ENCODE data around the gene JHY. TPM values are rescaled to one million over a fixed set of nuclear protein-coding genes. Genes with fewer than 3 reads are reported as not detected.
A peak's percentile ranks its signal among the peaks of the same experiment; 100 is the strongest.

JHY gene
- polyA plus RNA-seq, 6 donors from 2014 or later = 1.4 to 2.7 (median 2.6) TPM; not detected in 1

DNA sequence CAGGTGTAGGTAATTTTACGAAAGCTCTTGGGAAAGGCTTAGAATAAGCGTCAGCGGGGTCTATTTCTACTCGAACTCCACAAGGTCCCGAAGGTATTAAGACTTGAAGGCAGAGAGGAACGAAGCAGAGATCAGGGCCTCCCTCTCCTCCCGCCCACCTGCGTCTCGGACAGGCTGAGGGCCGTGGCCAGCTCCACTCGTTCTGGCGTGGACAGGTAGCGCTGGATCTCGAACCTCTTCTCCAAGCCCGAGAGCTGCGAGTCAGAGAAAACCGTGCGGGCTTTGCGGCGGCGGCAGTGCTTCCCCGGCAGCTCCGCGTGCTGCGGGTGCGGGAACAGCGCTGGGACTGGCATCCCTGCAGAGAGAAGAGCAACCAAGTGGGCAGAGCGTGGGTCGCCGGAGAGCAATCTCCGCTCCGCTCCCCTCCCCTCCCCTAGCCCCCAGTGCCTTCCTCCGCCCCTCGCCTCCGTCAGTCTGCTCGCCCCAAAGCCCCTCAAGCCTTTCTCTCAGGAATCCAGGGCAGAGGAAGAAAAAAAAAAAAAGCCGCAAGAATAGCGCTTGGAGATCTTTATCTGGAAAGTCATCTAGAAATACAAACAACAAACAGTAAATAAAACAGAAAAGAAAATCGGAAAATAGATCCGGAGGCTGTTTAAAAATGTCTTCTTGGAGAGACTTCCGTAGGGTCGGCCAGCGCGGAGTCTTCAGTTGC lies 96.7 kb downstream of the JHY start:
- Mint-ChIP-seq H3K9me3 (peaks cover 5 to 21% (median 5%) of the 10 kb centered on the region in 7 donors), H3K27ac (peak overlapping the region in 3 of 6 donors; percentile 20 to 41 (median 40)), H3K4me3 (peak overlapping the region in 5 of 8 donors; percentile 13 to 69 (median 53)), H3K27me3 (peaks cover 77 to 92% (median 91%) of the 10 kb centered on the region in 3 donors), H3K36me3 (peaks cover 4 to 17% of the 10 kb centered on the region in 2 donors), H3K4me1 (peaks cover 13 to 46% (median 37%) of the 10 kb centered on the region in 3 donors)
- DNase-seq (no peak), ATAC-seq (ENCODE audit: low read depth in 2 of 2) (no peak)

DNA sequence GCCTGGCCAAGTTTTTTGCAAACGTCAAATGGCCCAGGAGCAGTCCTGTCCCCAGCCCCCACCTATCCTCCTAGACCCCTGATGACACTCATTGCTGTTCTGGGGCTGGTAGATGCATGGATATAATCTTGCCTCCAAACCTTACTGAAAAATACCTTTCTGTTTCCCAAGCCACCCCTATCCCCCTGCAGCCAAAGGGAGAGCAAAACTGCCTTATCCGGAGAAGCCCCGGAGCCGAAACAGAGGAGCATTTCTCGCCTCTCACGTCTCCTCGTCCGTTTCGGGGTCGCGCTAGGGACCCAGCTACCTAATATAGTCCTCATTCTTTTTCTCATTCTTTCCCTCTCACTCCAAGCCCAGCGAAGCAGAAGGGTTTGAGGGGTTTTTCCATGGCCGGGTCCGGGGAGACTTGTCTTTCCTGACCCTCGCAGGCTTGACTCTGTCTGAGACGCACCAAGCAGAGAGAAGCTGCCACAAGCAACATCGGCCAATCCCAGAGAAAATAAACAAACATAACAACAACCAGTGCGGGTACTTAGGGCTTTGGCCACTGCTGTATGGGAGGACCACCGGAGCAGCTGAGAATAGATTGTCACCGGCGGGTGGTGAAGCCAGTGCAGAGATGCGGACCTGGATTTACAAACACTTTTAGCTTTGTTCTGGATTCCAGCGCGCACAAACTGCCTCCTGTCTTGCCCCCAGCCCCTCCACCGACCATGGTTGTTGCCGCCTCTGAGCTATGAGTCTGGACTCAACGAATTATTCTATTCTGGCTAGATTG lies 97.4 kb downstream of the JHY start:
- H3K4me1 Mint-ChIP-seq = peaks cover 13 to 49% (median 37%) of the 10 kb centered on the region in 3 donors
- ATAC-seq (ENCODE audit: low read depth in 2 of 2) (no peak), DNase-seq (no peak)
- peak overlapping the region in 4 of 6 donors; percentile 20 to 81 (median 74) for H3K27ac Mint-ChIP-seq
- peaks cover 5 to 21% (median 5%) of the 10 kb centered on the region in 7 donors for H3K9me3 Mint-ChIP-seq
- H3K27me3 Mint-ChIP-seq = peaks cover 72 to 93% (median 85%) of the 10 kb centered on the region in 3 donors
- peaks cover 4 to 17% of the 10 kb centered on the region in 2 donors for H3K36me3 Mint-ChIP-seq
- peak overlapping the region in 6 of 8 donors; percentile 13 to 69 (median 31) for H3K4me3 Mint-ChIP-seq

DNA sequence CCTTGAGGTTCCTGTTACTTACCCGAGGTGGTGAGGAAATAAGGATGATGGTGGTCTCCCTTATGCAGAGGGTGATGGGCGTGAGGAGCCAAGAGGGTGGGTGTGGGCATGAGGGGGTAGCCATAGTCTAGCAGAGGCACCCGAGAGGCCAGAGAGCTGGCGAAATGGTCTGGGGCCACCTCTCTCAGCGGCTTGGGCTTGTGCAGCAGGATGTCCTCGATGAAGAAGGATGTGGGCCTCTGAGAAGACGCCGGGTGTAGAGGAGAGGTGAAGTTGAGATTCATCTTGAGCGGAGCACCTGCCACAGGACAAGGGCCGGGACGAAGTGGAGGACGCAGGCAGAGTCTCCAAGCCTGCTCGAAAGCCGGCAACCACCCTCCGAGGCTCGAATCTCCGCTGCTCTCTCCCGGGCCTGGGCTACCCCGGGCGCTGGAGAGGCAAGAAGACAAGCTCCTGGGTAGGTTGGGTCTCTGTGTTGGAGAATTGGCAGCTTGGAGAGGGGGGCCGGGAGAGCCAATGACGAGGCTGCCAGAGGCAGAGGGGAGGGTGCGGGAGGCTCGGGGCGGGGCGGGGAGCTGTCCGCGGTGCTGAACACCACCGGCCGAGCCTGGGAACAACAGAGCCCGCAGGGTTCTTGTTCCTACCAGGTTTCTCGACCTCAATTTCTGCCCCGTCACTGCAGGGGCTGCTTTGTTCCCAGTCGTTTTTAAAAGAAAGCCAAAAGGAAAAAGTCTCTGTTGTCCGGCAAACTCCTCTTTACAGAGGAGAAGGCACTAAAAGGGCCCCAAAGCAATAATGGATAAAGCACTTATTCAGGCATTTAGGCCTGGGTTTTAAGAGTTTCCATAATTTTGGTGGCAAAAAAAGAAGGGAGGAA lies 99.1 kb downstream of the JHY start, which contains the start of gene BSX:
Gene BSX (minus strand): TSS at position 447 of the 877 bp plus-strand sequence. CDS start 163 bp downstream, at position 284.
- peaks cover 5 to 17% (median 5%) of the 10 kb centered on the region in 7 donors for H3K9me3 Mint-ChIP-seq
- peaks cover 71 to 93% (median 85%) of the 10 kb centered on the region in 3 donors for H3K27me3 Mint-ChIP-seq
- peak within 1 kb of the TSS in 2 of 6 donors; percentile 44 to 83 for H3K27ac Mint-ChIP-seq
- ATAC-seq (ENCODE audit: low read depth in 2 of 2) = peak in 1 of 2 donors; percentile 44
- H3K4me3 Mint-ChIP-seq = peak within 1 kb of the TSS in 1 of 8 donors; percentile 2
- peaks cover 10 to 47% (median 30%) of the 10 kb centered on the region in 3 donors for H3K4me1 Mint-ChIP-seq
- no peak for DNase-seq
- H3K36me3 Mint-ChIP-seq = peaks cover 4 to 17% of the 10 kb centered on the region in 2 donors

DNA sequence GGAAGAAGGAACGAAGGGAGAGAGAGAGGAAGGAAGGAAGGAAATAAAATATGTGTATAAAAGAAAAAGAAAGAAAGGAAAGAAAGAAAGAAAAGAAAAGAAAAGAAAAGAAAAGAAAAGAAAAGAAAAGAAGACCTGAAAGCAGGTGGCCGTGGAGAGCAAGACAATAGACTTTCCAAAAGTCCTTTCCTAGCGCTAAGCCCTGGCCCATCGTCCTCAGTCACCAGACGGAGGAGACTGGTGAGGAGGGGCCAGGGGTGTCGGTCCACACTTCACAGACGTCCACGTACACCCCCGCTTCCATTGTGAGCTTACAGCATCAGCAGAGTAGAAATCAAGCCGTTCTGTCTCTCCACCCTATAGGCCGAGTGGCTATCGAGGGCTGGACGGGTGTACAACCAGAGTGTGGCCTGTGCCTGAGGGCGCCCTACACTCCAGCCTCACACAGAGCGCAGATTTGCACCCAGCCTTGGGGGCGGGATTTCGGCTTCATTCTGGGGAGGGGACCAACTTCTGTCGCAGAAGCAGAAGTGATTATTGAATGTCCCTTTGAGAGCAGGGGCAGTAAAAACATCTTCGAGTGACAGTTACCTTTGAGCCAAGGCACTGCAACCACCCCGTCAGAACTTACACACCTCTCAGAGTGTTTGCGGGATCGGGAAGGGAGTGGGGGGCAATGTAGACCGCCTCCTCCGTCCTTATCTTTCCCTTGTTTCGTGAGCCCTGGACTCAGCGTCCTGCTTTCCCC lies 101.1 kb downstream of the JHY start:
- peaks cover 0 to 32% (median 18%) of the 10 kb centered on the region in 3 donors for H3K4me1 Mint-ChIP-seq
- peaks cover 0 to 11% (median 2%) of the 10 kb centered on the region in 7 donors for H3K9me3 Mint-ChIP-seq
- DNase-seq (no peak), ATAC-seq (ENCODE audit: low read depth in 2 of 2) (peak; percentile 14 to 18)
- peak overlapping the region; percentile 59 to 94 (median 86) for H3K4me3 Mint-ChIP-seq
- H3K27me3 Mint-ChIP-seq = peaks cover 67 to 87% (median 78%) of the 10 kb centered on the region in 3 donors
- peaks cover 4 to 9% of the 10 kb centered on the region in 2 donors for H3K36me3 Mint-ChIP-seq
- peak overlapping the region in 3 of 6 donors; percentile 5 to 39 (median 11) for H3K27ac Mint-ChIP-seq

DNA sequence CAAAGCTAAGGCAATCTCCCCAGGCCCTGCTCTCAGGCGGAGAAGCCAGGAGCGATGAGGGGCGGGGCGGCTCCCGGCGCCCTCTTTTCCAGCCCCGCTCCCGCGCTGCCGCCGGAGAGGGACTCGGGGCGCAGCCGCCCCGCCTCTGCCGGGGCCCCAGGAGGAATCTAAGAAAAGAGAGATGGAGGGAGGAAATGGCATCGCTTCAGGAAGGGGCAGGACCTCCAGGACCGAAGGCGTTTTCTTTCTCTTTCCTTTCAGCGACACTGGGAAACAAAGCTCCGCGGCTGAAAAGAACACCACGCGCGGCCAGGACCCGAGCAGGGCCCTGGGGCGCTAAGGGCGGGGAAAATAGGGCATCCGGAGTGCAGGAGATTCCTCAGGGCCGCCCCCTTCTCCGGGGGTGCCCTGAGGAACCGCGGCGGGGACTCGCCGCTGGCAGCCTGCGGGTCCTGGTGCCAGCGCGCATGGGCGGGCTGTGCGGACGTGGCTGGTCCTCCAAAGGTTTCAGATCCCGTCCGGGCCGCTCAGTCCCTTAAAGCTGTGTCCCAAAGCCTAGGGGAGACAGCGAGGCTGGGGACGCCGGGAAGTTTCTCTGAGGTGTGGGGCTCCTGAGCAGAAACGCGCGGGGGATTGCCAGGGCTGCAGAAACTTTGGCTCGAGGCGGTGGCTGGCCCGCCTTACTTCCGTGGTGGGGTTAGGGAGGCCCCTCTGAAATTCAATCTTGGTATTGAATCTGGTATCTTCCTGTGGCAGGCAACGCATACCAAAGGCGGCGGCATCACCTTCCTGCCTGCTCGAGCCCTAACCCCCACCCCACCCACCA lies 101.8 kb downstream of the JHY start:
- peaks cover 2 to 28% (median 17%) of the 10 kb centered on the region in 3 donors for H3K4me1 Mint-ChIP-seq
- peaks cover 4 to 9% of the 10 kb centered on the region in 2 donors for H3K36me3 Mint-ChIP-seq
- peaks cover 2 to 11% (median 4%) of the 10 kb centered on the region in 7 donors for H3K9me3 Mint-ChIP-seq
- H3K4me3 Mint-ChIP-seq = peak overlapping the region; percentile 59 to 94 (median 86)
- H3K27ac Mint-ChIP-seq = no peak overlapping the region
- peaks cover 72 to 87% (median 80%) of the 10 kb centered on the region in 3 donors for H3K27me3 Mint-ChIP-seq
- DNase-seq = no peak
- peak in 1 of 2 donors; percentile 39 for ATAC-seq (ENCODE audit: low read depth in 2 of 2)

DNA sequence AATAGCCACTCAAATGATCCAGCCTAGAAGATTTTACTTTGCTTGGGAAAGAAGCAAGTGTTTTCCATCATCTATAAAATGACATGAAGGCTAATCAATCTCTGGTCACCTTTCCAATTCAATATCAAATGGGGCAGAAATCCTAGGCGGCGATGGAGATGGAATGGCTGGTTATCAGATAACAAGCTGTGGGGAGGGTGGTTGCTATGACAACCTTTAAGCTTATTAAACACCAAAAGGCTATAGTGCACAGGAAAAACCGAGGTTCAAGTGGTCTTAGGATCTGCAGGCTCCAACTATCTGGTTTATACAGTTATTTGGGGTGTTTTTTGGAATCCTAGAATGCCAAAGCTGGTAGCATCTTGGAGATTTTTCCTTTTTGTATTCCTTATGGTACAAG lies 113.0 kb downstream of the JHY start:
- Mint-ChIP-seq H3K9me3 (no peaks in the 10 kb centered on the region), H3K36me3 (no peaks in the 10 kb centered on the region), H3K4me1 (no peaks in the 10 kb centered on the region), H3K27me3 (peaks cover 48 to 63% (median 57%) of the 10 kb centered on the region in 3 donors), H3K27ac (no peak overlapping the region), H3K4me3 (no peak overlapping the region)
- DNase-seq = no peak
- ATAC-seq (ENCODE audit: low read depth in 2 of 2) = no peak

DNA sequence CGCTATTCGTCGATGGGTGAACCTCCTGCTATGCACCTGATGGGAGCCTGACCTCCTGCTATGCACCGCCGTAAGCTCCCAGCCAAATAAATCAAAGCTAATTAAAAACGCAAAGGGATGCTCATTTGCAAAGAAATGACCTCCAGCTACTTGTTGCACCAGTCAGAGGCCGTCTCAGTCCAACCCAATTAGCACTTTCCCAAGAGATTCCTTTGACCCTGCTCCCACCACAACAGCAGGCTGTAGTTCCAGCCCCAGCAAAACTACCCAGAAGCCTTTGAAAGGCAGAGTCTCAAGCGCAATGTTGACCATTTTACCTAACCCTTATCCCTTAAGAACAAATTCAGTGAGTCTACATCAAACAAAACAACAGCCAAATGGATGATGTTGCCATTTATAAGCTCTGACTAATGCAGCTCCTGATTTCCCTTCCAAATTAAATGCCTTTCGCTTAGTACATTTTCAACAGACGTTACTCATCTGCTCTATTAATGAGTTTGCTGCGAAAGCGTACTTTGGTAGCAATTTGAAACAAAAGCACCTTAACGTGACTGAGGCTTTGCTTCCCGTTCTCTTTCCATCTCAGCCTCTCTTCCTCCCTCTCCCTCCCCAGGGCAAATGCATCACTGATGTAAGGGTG lies 116.3 kb downstream of the JHY start:
- ATAC-seq (ENCODE audit: low read depth in 2 of 2) (no peak), DNase-seq (no peak)
- Mint-ChIP-seq H3K36me3 (no peaks in the 10 kb centered on the region), H3K27me3 (peaks cover 36 to 61% (median 39%) of the 10 kb centered on the region in 3 donors), H3K4me3 (no peak overlapping the region), H3K4me1 (no peaks in the 10 kb centered on the region), H3K9me3 (no peaks in the 10 kb centered on the region), H3K27ac (no peak overlapping the region)

DNA sequence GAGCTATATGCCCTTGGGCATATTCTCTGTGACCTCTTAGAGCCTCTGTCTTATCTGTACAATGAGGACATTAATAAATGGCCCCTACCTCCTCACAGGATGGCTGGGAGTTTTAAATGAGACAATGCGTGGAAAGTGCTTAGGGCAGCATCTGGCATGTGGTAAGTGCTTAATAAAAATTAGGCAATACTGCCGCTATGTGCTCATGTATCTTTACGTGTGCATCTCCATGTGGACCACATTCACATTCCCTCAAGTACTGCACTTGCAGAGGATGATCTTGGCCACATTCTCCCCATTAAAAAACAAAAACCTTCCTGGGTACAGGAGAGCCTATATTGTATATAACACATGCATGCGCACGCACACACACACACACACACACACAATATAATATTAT lies 118.2 kb downstream of the JHY start:
- Mint-ChIP-seq H3K27me3 (peaks cover 19 to 47% (median 25%) of the 10 kb centered on the region in 3 donors), H3K4me1 (no peaks in the 10 kb centered on the region), H3K9me3 (no peaks in the 10 kb centered on the region), H3K4me3 (no peak overlapping the region), H3K36me3 (no peaks in the 10 kb centered on the region), H3K27ac (no peak overlapping the region)
- ATAC-seq (ENCODE audit: low read depth in 2 of 2) (no peak), DNase-seq (no peak)

DNA sequence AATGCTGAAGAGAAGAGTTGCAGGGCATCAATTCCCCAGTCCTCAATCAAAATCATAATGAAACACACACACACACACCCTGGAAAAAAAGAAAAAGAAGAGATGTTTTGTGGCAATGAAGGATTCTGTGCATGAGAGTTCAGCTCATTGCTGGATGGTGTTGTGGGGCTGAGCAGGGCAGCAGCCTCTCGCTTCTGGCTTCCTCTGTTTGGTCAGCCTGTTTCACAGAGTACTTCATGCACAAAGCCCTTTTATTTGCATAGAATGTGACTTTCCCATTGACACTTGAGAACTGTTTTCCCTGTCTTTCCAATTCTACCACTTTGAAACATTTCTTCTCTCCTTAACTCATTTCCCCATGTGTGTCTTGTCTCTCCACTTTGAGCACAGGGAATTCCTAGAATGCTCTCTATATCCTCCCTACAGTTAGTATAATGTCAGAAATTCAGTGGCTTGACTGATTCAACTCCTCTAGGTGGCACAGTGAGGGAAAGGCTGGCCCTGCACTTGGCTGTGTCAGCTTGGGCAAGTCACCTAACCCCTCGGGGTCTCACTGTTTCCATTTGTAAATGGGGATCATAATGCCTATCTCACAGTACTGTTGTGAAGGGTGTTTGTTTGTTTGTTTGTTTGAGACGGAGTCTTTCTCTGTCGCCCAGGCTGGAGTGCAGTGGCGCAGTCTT lies 124.4 kb downstream of the JHY start:
- no peaks in the 10 kb centered on the region for H3K36me3 Mint-ChIP-seq
- H3K27ac Mint-ChIP-seq = no peak overlapping the region
- H3K4me1 Mint-ChIP-seq = no peaks in the 10 kb centered on the region
- H3K27me3 Mint-ChIP-seq = peaks cover 2 to 10% (median 8%) of the 10 kb centered on the region in 3 donors
- no peak overlapping the region for H3K4me3 Mint-ChIP-seq
- H3K9me3 Mint-ChIP-seq = no peaks in the 10 kb centered on the region
- DNase-seq (no peak), ATAC-seq (ENCODE audit: low read depth in 2 of 2) (no peak)

Measured in naive B cell (primary cell).